ENCODE results near the gene CCDC74B.
"Not testable (repeated sequence)": the region's sequence is repeated elsewhere in the genome, so short reads cannot be mapped to it uniquely, and the experiment has no call there.

The CCDC74B gene

DNA sequence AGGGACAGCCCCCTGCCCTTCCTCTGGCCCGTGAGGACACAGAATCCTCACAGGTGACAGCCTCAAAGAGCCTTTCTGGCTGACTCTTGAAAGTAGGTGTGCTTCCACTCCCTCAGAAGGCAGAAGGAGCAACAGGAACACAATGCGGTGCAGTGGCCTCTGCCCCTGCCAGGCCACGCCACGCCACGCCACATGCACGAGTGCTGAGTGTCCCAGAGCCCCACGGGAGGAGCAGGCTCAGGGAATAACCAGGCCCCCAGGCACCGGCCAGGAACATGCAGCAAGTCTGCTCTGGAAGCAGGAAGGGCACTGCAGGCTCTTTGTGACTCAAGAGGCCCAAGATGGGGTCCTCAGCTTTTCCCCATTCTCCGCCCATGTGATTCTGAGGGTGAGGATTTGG, 18.1 kb upstream of the CCDC74B start:
- Histone ChIP-seq H3K36me3 (ENCODE audit: control insufficient read depth, insufficient read depth, low read length) (peaks cover 13% of the 10 kb centered on the region), H3K27me3 (replicated peaks; ENCODE audit: control insufficient read depth, insufficient read depth, low read length) (no peaks in the 10 kb centered on the region)
- TF ChIP-seq CTCF (IDR thresholded peaks at IDR 0.05; ENCODE audit: insufficient read depth, low read length, poor library complexity, severe bottlenecking), result no peak

DNA sequence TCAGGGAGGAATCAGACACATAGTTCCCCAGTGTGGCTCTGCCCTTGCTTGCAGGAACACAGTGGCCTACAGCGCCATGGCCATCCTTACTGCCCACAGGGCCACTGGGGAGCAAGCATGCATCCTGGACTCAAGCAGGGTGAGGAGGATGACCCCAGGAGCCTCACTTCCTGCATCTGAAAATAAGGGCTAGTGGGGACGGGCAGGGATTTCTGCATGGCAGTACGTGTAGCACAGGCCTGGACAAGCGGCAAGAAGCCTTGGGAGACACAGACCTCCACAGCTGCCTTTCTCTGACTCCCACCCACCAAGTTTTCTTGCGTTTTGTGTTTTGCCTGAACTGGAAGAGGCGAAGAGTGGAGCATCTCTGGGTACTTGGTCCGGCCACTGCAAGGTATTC, 17.6 kb upstream of the CCDC74B start:
- H3K27me3 ChIP-seq (replicated peaks; ENCODE audit: control insufficient read depth, insufficient read depth, low read length); H3K4me3 ChIP-seq (replicated peaks; ENCODE audit: low read depth, low read length); DNase-seq (ENCODE audit: extremely low read depth, insufficient read length): not testable (repeated sequence)
- peaks cover 13% of the 10 kb centered on the region for H3K36me3 ChIP-seq (ENCODE audit: control insufficient read depth, insufficient read depth, low read length)

More for the DNA sequence above, 18.1 kb upstream of the CCDC74B start:
- no peak for DNase-seq (ENCODE audit: extremely low read depth, insufficient read length)
- H3K4me3 ChIP-seq (replicated peaks; ENCODE audit: low read depth, low read length), result no peak overlapping the region

DNA sequence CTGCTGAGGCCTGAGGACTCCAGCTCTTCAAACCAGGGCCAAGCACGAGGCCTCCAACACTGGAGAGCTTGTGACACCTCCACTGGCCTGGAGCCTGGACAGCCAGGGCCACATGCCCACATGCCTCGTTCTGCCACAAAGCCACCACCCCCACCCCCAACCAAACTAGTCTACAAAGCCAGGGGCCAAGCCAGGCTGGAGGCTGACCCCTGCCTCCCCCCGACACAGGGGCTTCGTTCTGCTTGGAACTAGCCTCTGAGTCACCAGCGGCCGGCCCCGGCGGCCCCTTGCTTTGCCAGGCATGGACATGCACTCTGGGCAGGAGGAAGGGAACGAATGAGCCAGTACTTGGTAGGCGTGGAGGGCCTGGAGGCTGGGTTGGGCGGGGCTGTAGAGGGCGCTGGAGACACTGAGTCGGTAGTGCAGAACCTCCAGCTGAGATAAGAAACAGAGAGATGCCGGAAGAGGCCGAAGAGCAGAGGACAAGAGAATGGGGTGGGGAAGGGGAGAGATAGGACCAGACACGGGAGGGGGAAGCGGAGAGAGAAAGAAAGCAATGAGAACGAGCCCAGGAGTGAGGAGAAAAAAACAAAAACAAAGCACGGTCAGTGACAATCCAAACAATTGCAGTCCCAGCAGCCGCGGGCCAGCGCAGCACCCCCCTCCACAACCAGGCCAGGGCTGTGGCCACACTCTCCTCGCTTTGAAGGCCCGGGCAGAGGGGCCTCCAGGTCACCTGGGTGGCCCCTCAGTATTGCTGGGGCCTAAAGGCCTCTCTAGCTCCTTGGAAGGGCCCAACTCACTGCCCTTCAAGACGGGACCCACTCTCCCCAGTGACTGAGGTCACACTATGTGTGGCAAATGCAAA, 16.2 kb upstream of the CCDC74B start:
- DNase-seq (ENCODE audit: extremely low read depth, insufficient read length); H3K27me3 ChIP-seq (replicated peaks; ENCODE audit: control insufficient read depth, insufficient read depth, low read length); H3K4me3 ChIP-seq (replicated peaks; ENCODE audit: low read depth, low read length): not testable (repeated sequence)
- peaks cover 11% of the 10 kb centered on the region for H3K36me3 ChIP-seq (ENCODE audit: control insufficient read depth, insufficient read depth, low read length)

- H3K36me3 ChIP-seq (ENCODE audit: control insufficient read depth, insufficient read depth, low read length), result peaks cover 13% of the 10 kb centered on the region
- TF ChIP-seq CTCF (IDR thresholded peaks at IDR 0.05; ENCODE audit: insufficient read depth, low read length, poor library complexity, severe bottlenecking), result no peak
- no peak overlapping the region for H3K4me3 ChIP-seq (replicated peaks; ENCODE audit: low read depth, low read length)
- H3K27me3 ChIP-seq (replicated peaks; ENCODE audit: control insufficient read depth, insufficient read depth, low read length), result no peaks in the 10 kb centered on the region
- no peak for DNase-seq (ENCODE audit: extremely low read depth, insufficient read length)
Observed at GRCh38 chr2:130160131-130160530, 15.2 kb upstream of the CCDC74B start.

DNA sequence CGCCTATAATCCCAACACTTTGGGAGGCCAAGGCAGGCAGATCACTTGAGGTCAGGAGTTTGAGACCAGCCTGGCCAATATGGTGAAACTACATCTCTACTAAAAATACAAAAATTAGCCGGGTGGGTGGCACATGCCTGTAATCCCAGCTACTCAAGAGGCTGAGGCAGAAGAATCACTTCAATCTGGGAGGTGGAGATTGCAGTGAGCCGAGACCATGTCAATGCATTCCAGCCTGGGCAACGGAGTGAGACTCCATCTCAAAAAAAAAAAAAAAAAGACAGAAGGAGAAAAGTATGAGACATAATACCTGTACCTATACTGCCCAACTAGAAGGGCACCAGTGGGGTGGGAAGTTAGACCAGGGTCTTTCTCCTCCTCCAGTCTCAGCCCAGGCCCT, 14.5 kb upstream of the CCDC74B start:
- not testable (repeated sequence) for H3K27me3 ChIP-seq (replicated peaks; ENCODE audit: control insufficient read depth, insufficient read depth, low read length); DNase-seq (ENCODE audit: extremely low read depth, insufficient read length); H3K4me3 ChIP-seq (replicated peaks; ENCODE audit: low read depth, low read length)
- H3K36me3 ChIP-seq (ENCODE audit: control insufficient read depth, insufficient read depth, low read length), result peaks cover 13% of the 10 kb centered on the region

GRCh38 chr2:130158631-130159030, 13.7 kb upstream of the CCDC74B start:
- H3K27me3 ChIP-seq (replicated peaks; ENCODE audit: control insufficient read depth, insufficient read depth, low read length), result no peaks in the 10 kb centered on the region
- DNase-seq (ENCODE audit: extremely low read depth, insufficient read length), result no peak
- H3K36me3 ChIP-seq (ENCODE audit: control insufficient read depth, insufficient read depth, low read length), result peaks cover 9% of the 10 kb centered on the region
- no peak overlapping the region for H3K4me3 ChIP-seq (replicated peaks; ENCODE audit: low read depth, low read length)
- no peak for TF ChIP-seq CTCF (IDR thresholded peaks at IDR 0.05; ENCODE audit: insufficient read depth, low read length, poor library complexity, severe bottlenecking)

DNA sequence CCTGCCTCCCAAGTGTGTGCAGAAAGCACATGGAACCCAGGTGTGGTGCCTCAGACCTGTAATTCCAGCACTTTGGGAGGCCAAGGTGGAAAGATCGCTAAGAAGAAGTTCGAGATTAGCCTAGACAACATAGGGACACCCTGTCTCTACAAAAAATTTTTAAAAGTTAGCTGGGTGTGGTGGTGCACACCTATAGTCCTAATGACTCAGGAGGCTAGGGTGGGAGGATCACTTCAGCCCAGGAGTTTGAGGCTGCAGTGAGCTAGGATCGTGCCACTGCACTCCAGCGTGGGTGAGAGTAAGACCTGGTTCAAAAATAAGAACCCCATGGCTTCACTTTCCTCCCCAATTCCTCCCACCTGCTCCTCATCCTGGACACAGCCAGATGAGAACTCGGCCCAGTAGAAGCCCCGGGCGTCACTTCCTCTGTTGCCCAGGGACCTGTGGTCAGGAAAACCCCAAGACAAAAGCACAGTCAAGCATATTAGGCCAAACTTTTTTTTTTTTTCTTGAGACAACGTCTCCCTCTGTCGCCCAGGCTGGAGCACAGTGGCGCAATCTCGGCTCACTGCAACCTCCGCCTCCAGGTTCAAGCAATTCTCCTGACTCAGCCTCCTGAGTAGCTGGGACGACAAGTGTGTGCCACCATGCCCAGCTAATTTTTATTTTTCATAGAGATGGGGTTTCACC, 13.1 kb upstream of the CCDC74B start:
- not testable (repeated sequence) for H3K36me3 ChIP-seq (ENCODE audit: control insufficient read depth, insufficient read depth, low read length); H3K4me3 ChIP-seq (replicated peaks; ENCODE audit: low read depth, low read length); H3K27me3 ChIP-seq (replicated peaks; ENCODE audit: control insufficient read depth, insufficient read depth, low read length)
- DNase-seq (ENCODE audit: extremely low read depth, insufficient read length), result peak; percentile 48

DNA sequence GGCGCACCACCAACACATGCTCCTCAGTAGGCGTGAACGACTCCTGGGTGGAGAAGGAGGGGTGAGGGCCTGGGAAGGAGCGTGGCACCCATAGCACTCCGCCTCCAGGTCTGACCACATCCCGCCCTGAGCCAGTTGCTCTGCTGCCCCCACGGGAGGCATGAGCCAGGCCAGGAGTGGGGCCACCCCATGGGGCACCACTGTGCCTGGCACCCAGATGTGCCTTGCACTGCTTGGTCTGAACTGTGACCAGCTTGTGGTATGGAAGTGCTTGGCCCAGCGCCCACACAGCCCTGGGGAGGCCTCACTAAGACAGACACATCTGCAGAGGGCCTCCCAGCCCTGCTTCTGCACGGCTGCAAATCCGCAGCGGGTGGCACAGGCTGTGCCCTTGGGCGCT, 12.4 kb upstream of the CCDC74B start:
- H3K4me3 ChIP-seq (replicated peaks; ENCODE audit: low read depth, low read length); H3K27me3 ChIP-seq (replicated peaks; ENCODE audit: control insufficient read depth, insufficient read depth, low read length); H3K36me3 ChIP-seq (ENCODE audit: control insufficient read depth, insufficient read depth, low read length): not testable (repeated sequence)
- peak; percentile 54 for DNase-seq (ENCODE audit: extremely low read depth, insufficient read length)
